Stimulated activated naive B cell treated with anti-CD40 and anti-IgM and Interleukin-4, amounts not matched to agents 10 μg/mL and 1 μg/mL and 100 μg/mL, for 72 hours (primary cell): Measurements from ENCODE around the gene C9orf153.
A peak's percentile ranks its signal among the peaks of the same experiment; 100 is the strongest.
"Not testable (repeated sequence)": the region's sequence is repeated elsewhere in the genome, so short reads cannot be mapped to it uniquely, and the experiment has no call there.

ENCODE experiments used
- ATAC-seq, 2 donors: fragments of 150-1000 bp; cut with Tn5 transposase; replicated peaks; 2 replicates each; pipeline ENCODE4 v1.10.0; 2021; ENCODE audit warnings: moderate library complexity in 1 of 2
- DNase-seq: peaks from one replicate; pipeline ENCODE4 v3.0.0; 2021
- H3K27ac Mint-ChIP-seq: one replicate; pipeline ENCODE4 v1.8.0; 2022; ENCODE audit warnings: mild to moderate bottlenecking, mixed read lengths
- H3K27me3 Mint-ChIP-seq, 2 donors: one replicate each; pipeline ENCODE4 v1.8.0; 2022; ENCODE audit warnings: mixed read lengths in 2 of 2
- H3K36me3 Mint-ChIP-seq, 2 donors: one replicate each; pipeline ENCODE4 v1.8.0; 2022; ENCODE audit warnings: mixed read lengths in 2 of 2, mild to moderate bottlenecking in 1 of 2
- H3K4me1 Mint-ChIP-seq, 2 donors: one replicate each; pipeline ENCODE4 v1.8.0; 2022; ENCODE audit warnings: mixed read lengths in 2 of 2, mild to moderate bottlenecking in 1 of 2
- H3K4me3 Mint-ChIP-seq, 2 donors: one replicate each; pipeline ENCODE4 v1.8.0; 2022; ENCODE audit warnings: mild to moderate bottlenecking in 2 of 2, mixed read lengths in 2 of 2, moderate library complexity in 1 of 2
- H3K9me3 Mint-ChIP-seq, 2 donors: one replicate each; pipeline ENCODE4 v1.8.0; 2022; ENCODE audit warnings: mixed read lengths in 2 of 2, mild to moderate bottlenecking in 1 of 2

C9orf153 gene

GRCh38 chr9:86259557-86259956 lies at the start of gene C9orf153:
TSS of gene C9orf153 (minus strand) at chr9:86259657. CDS start at chr9:86229603, 30,054 bp downstream.
- DNase-seq (no peak), ATAC-seq (no peak)
- Mint-ChIP-seq H3K27me3 (no peaks in the 10 kb centered on the region), H3K36me3 (peaks cover 19 to 35% of the 10 kb centered on the region in 2 donors), H3K4me1 (no peaks in the 10 kb centered on the region), H3K27ac (no peak within 1 kb of the TSS), H3K9me3 (no peaks in the 10 kb centered on the region), H3K4me3 (no peak within 1 kb of the TSS)

DNA sequence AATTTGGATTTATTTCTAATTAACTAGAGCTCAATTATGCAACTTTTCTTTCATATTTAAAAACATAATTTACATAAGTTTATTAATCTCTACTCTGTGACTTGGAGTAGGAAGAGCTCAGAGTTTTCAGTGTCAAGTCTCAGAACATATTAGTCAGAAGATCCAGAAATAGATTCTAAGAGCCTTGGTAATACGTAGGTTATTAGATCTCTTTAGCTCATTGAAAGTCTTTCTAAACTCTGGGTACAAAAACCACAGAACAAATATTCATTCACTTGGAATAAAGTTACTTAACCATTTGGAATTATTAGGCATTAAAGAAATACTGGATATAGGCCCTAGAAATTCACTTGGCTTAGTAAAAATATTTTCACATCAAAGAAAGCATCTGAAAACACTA lies 49.2 kb upstream of the C9orf153 start:
- peaks cover 0 to 4% of the 10 kb centered on the region in 2 donors for H3K9me3 Mint-ChIP-seq
- ATAC-seq, result no peak
- peaks cover 2 to 4% of the 10 kb centered on the region in 2 donors for H3K4me1 Mint-ChIP-seq
- H3K4me3 Mint-ChIP-seq, result no peak overlapping the region
- peaks cover 38 to 56% of the 10 kb centered on the region in 2 donors for H3K36me3 Mint-ChIP-seq
- H3K27me3 Mint-ChIP-seq, result no peaks in the 10 kb centered on the region
- no peak overlapping the region for H3K27ac Mint-ChIP-seq
- DNase-seq, result no peak

GRCh38 chr9:86304236-86304730 lies 44.8 kb upstream of the C9orf153 start:
- ATAC-seq (no peak), DNase-seq (no peak)
- H3K4me1 Mint-ChIP-seq, result peaks cover 8 to 20% of the 10 kb centered on the region in 2 donors
- H3K4me3 Mint-ChIP-seq, result no peak overlapping the region
- H3K9me3 Mint-ChIP-seq, result no peaks in the 10 kb centered on the region
- H3K27me3 Mint-ChIP-seq, result no peaks in the 10 kb centered on the region
- H3K36me3 Mint-ChIP-seq, result peaks cover 39 to 49% of the 10 kb centered on the region in 2 donors
- H3K27ac Mint-ChIP-seq, result no peak overlapping the region

GRCh38 chr9:86303316-86303975 lies 44.0 kb upstream of the C9orf153 start:
- Mint-ChIP-seq H3K4me1 (peaks cover 8 to 20% of the 10 kb centered on the region in 2 donors), H3K27ac (peak overlapping the region; percentile 32), H3K36me3 (peaks cover 39 to 53% of the 10 kb centered on the region in 2 donors), H3K9me3 (no peaks in the 10 kb centered on the region), H3K27me3 (no peaks in the 10 kb centered on the region), H3K4me3 (no peak overlapping the region)
- DNase-seq (no peak), ATAC-seq (peak; percentile 53 to 80)

- Mint-ChIP-seq H3K27ac (no peak overlapping the region), H3K4me1 (peaks cover 10 to 20% of the 10 kb centered on the region in 2 donors), H3K9me3 (no peaks in the 10 kb centered on the region), H3K36me3 (peaks cover 41 to 60% of the 10 kb centered on the region in 2 donors), H3K4me3 (no peak overlapping the region), H3K27me3 (no peaks in the 10 kb centered on the region)
- DNase-seq, result no peak
- no peak for ATAC-seq
Measured at GRCh38 chr9:86301686-86302085, 42.2 kb upstream of the C9orf153 start.

GRCh38 chr9:86300701-86301100 lies 41.2 kb upstream of the C9orf153 start:
- no peak for ATAC-seq
- H3K4me3 Mint-ChIP-seq, result no peak overlapping the region
- H3K9me3 Mint-ChIP-seq, result no peaks in the 10 kb centered on the region
- no peak overlapping the region for H3K27ac Mint-ChIP-seq
- H3K36me3 Mint-ChIP-seq, result peaks cover 39 to 54% of the 10 kb centered on the region in 2 donors
- peaks cover 10 to 20% of the 10 kb centered on the region in 2 donors for H3K4me1 Mint-ChIP-seq
- no peak for DNase-seq
- no peaks in the 10 kb centered on the region for H3K27me3 Mint-ChIP-seq

GRCh38 chr9:86298873-86299272 lies 39.4 kb upstream of the C9orf153 start:
- H3K27ac Mint-ChIP-seq, result no peak overlapping the region
- no peak for DNase-seq
- H3K4me3 Mint-ChIP-seq, result no peak overlapping the region
- no peaks in the 10 kb centered on the region for H3K9me3 Mint-ChIP-seq
- peaks cover 38 to 56% of the 10 kb centered on the region in 2 donors for H3K36me3 Mint-ChIP-seq
- ATAC-seq, result no peak
- no peaks in the 10 kb centered on the region for H3K27me3 Mint-ChIP-seq
- H3K4me1 Mint-ChIP-seq, result peaks cover 10 to 17% of the 10 kb centered on the region in 2 donors

- not testable (repeated sequence) for H3K4me3 Mint-ChIP-seq, H3K27me3 Mint-ChIP-seq, ATAC-seq, H3K27ac Mint-ChIP-seq, H3K9me3 Mint-ChIP-seq, H3K4me1 Mint-ChIP-seq, DNase-seq
- peaks cover 8 to 14% of the 10 kb centered on the region in 2 donors for H3K36me3 Mint-ChIP-seq
Measured at GRCh38 chr9:86290341-86290740, 30.9 kb upstream of the C9orf153 start.

GRCh38 chr9:86288499-86289198 lies 29.2 kb upstream of the C9orf153 start:
- DNase-seq (no peak), ATAC-seq (no peak)
- H3K4me1 Mint-ChIP-seq, result peaks cover 0 to 6% of the 10 kb centered on the region in 2 donors
- H3K36me3 Mint-ChIP-seq, result peaks cover 3 to 8% of the 10 kb centered on the region in 2 donors
- no peak overlapping the region for H3K27ac Mint-ChIP-seq
- H3K27me3 Mint-ChIP-seq, result no peaks in the 10 kb centered on the region
- no peaks in the 10 kb centered on the region for H3K9me3 Mint-ChIP-seq
- no peak overlapping the region for H3K4me3 Mint-ChIP-seq

GRCh38 chr9:86287013-86287412 lies 27.6 kb upstream of the C9orf153 start:
- no peak for ATAC-seq
- H3K4me3 Mint-ChIP-seq, result no peak overlapping the region
- H3K27ac Mint-ChIP-seq, result no peak overlapping the region
- no peaks in the 10 kb centered on the region for H3K9me3 Mint-ChIP-seq
- H3K36me3 Mint-ChIP-seq, result peaks cover 3 to 8% of the 10 kb centered on the region in 2 donors
- H3K27me3 Mint-ChIP-seq, result no peaks in the 10 kb centered on the region
- peaks cover 6 to 16% of the 10 kb centered on the region in 2 donors for H3K4me1 Mint-ChIP-seq
- no peak for DNase-seq

- Mint-ChIP-seq H3K27me3 (no peaks in the 10 kb centered on the region), H3K27ac (peak overlapping the region; percentile 14), H3K4me1 (peaks cover 7 to 18% of the 10 kb centered on the region in 2 donors), H3K9me3 (no peaks in the 10 kb centered on the region), H3K36me3 (peaks cover 3 to 8% of the 10 kb centered on the region in 2 donors), H3K4me3 (no peak overlapping the region)
- no peak for ATAC-seq
- no peak for DNase-seq
Measured at GRCh38 chr9:86286278-86286677, 26.8 kb upstream of the C9orf153 start.

DNA sequence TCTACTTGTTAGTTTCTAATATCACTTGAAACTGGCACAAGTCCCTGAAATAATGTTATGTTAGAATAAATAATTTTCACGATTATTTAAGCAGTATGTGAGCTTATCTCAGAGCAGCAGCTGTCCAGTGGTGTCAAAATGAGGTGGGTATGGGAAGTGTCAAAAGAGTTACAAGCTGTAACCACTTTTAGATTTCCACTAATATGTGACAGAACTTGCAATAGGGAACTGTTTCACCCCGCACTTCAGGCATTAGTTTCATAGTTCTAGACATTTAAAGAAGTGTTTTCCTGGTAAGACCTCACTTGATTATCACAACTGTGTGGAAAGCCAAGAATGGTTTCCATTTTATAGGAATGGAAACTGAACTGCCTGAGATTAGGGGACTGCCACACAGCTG lies 25.8 kb upstream of the C9orf153 start:
- H3K27ac Mint-ChIP-seq, result no peak overlapping the region
- no peak for DNase-seq
- peaks cover 9 to 26% of the 10 kb centered on the region in 2 donors for H3K4me1 Mint-ChIP-seq
- H3K4me3 Mint-ChIP-seq, result no peak overlapping the region
- peaks cover 3 to 8% of the 10 kb centered on the region in 2 donors for H3K36me3 Mint-ChIP-seq
- no peaks in the 10 kb centered on the region for H3K9me3 Mint-ChIP-seq
- H3K27me3 Mint-ChIP-seq, result no peaks in the 10 kb centered on the region
- no peak for ATAC-seq

DNA sequence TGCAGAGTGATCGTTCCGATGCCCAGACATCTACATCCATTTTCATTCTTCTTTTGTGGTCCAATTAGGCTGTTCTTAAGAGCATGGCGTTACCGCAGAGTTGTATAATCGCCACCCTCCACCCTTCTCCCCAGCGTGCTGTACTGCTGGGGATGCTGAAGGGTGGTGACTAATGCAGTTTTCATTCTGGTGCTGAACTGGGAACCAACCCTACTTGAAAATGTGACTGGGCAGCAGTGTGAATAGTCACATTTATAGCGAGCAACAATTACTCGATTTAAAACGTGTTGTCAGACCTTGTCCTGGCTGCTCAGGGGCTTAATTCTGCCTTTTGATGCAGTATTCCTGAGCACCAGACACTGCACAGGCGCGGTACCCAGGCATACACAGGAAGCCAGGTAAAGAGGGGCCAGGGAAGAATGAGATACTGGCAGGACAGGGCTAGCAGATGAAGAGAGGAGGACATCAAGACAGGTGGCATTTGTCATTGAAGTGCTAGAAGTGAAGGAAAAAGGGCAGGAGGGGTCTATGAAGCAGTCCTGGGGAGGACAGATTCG lies 23.6 kb upstream of the C9orf153 start:
- peaks cover 22 to 40% of the 10 kb centered on the region in 2 donors for H3K4me1 Mint-ChIP-seq
- H3K9me3 Mint-ChIP-seq, result no peaks in the 10 kb centered on the region
- H3K36me3 Mint-ChIP-seq, result peaks cover 0 to 18% of the 10 kb centered on the region in 2 donors
- H3K4me3 Mint-ChIP-seq, result peak overlapping the region; percentile 89 to 90
- peak overlapping the region; percentile 97 for H3K27ac Mint-ChIP-seq
- no peaks in the 10 kb centered on the region for H3K27me3 Mint-ChIP-seq
- ATAC-seq (peak; percentile 15 to 16), DNase-seq (no peak)

- ATAC-seq (peak; percentile 87 to 91), DNase-seq (peak; percentile 89)
- H3K27me3 Mint-ChIP-seq, result no peaks in the 10 kb centered on the region
- H3K36me3 Mint-ChIP-seq, result peaks cover 0 to 19% of the 10 kb centered on the region in 2 donors
- H3K9me3 Mint-ChIP-seq, result no peaks in the 10 kb centered on the region
- peaks cover 22 to 40% of the 10 kb centered on the region in 2 donors for H3K4me1 Mint-ChIP-seq
- peak within 1 kb of the TSS; percentile 97 for H3K27ac Mint-ChIP-seq
- H3K4me3 Mint-ChIP-seq, result peak within 1 kb of the TSS; percentile 89 to 90
Measured at GRCh38 chr9:86282077-86282978, 22.9 kb upstream of the C9orf153 start, which contains the start of gene ISCA1. TSS of gene ISCA1 (minus strand) at chr9:86282538. CDS start at chr9:86282458, 80 bp downstream.
